ENCODE measurements around the gene OTUB1. TPM values are rescaled to one million over a fixed set of nuclear protein-coding genes. Genes with fewer than 3 reads are reported as not detected.

Gene OTUB1
- total and polyA plus RNA-seq, 2 donors: 46.7 to 83.8 TPM

DNA sequence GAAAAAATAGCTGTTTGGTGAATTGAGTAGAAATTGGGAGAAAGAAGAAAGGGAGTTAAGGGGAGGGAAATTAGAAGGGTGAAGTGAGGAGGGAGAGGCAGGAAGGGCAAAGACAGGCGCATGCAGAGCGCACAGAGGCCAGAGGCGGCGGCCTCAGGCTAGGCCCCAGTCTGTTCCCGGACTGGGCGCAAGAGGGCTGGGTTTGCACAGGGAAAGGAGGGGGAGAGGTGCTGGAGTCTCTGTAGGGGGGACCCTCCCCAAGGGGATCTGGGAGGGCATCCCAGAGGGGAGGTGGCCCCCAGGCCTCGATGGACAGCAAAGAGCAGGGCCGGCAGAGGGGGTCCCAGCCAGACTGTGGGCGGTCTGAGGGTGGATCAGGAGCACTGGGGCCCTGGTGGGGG, 48.2 kb downstream of the OTUB1 start:
- no peak for DNase-seq (ENCODE audit: low read depth in 6 of 9, low spot score in 9 of 9)

DNA sequence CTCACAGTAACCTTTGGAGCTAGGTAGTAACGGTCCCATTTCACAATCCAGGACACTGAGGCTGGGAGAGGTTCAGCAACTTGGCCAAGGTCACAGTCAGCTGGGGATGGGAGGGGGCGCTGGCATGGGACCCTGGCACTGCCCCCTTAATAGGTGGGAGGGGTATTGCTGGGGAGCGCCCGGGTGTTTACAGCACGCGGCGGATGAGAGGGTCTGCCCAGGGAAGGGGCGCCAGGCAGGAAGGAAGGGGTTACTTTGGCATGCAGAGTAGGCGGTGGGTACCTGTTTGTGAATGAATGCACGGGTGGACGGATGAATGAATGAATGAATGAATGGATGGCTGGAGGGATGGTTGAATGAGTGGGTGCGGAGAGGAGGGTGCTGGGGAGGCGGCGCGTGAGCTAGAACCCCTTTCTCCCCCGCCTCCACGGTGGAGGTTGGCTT, 48.9 kb downstream of the OTUB1 start:
- H3K36me3 ChIP-seq (ENCODE audit: control insufficient read depth in 2 of 2, insufficient read depth in 2 of 2, low read length in 1 of 2): no peaks in the 10 kb centered on the region
- peaks cover 53 to 84% of the 10 kb centered on the region in 2 donors for H3K27me3 ChIP-seq (ENCODE audit: control insufficient read depth in 2 of 2, insufficient read depth in 1 of 2, low read length in 1 of 2)
- 11% methylated on average over 17 of the region's 17 CpGs for WGBS
- no peak overlapping the region for H3K27ac ChIP-seq (ENCODE audit: low read depth in 1 of 2, low read length in 1 of 2)
- H3K9me3 ChIP-seq (ENCODE audit: control insufficient read depth in 2 of 2, insufficient read depth in 1 of 2, low read length in 1 of 2): peaks cover 0 to 9% of the 10 kb centered on the region in 2 donors
- no peak overlapping the region for H3K4me3 ChIP-seq (ENCODE audit: low read length in 2 of 2)
- H3K4me1 ChIP-seq (ENCODE audit: control insufficient read depth in 2 of 2, insufficient read depth in 2 of 2, low read length in 2 of 2): peaks cover 0 to 17% of the 10 kb centered on the region in 2 donors
- no peak for DNase-seq (ENCODE audit: low read depth in 6 of 9, low spot score in 9 of 9)

More for the DNA sequence above, 48.2 kb downstream of the OTUB1 start:
- Histone ChIP-seq H3K9me3 (ENCODE audit: control insufficient read depth in 2 of 2, insufficient read depth in 1 of 2, low read length in 1 of 2) (peaks cover 0 to 9% of the 10 kb centered on the region in 2 donors), H3K27me3 (ENCODE audit: control insufficient read depth in 2 of 2, insufficient read depth in 1 of 2, low read length in 1 of 2) (peaks cover 53 to 83% of the 10 kb centered on the region in 2 donors), H3K27ac (ENCODE audit: low read depth in 1 of 2, low read length in 1 of 2) (no peak overlapping the region), H3K4me3 (ENCODE audit: low read length in 2 of 2) (no peak overlapping the region), H3K4me1 (ENCODE audit: control insufficient read depth in 2 of 2, insufficient read depth in 2 of 2, low read length in 2 of 2) (peaks cover 0 to 17% of the 10 kb centered on the region in 2 donors), H3K36me3 (ENCODE audit: control insufficient read depth in 2 of 2, insufficient read depth in 2 of 2, low read length in 1 of 2) (no peaks in the 10 kb centered on the region)
- 61% methylated on average over 9 of the region's 9 CpGs for WGBS

DNA sequence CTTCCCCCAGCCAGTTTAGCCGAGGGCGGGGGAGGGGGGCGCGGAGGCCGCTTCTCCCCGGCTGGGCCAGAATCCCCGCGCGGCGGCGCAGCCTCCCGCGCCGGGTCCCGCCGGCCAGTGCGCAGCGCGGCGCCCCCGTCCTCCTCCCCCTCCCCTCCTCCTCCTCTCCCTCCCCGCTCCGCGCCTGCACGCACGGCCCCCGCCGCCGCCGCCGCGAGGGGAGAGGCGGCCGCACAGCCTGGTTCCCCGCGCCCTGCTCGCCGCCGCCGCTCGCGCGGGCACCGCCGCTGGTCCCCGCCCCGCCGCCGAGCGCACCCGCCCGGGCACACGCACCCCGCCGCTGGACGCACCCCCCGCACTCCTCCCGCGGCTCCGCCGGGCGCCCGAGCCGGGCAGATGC, 49.3 kb downstream of the OTUB1 start, which contains the start of gene FLRT1:
FLRT1 (plus strand) TSS at position 356 of the 400 bp plus-strand sequence. CDS start 80,337 bp downstream, outside the sequence.
- no peak for DNase-seq (ENCODE audit: low read depth in 6 of 9, low spot score in 9 of 9)
- Histone ChIP-seq H3K9me3 (ENCODE audit: control insufficient read depth in 2 of 2, insufficient read depth in 1 of 2, low read length in 1 of 2) (peaks cover 0 to 9% of the 10 kb centered on the region in 2 donors), H3K4me3 (ENCODE audit: low read length in 2 of 2) (peak within 1 kb of the TSS in 1 of 2 donors; percentile 25), H3K27ac (ENCODE audit: low read depth in 1 of 2, low read length in 1 of 2) (no peak within 1 kb of the TSS), H3K27me3 (ENCODE audit: control insufficient read depth in 2 of 2, insufficient read depth in 1 of 2, low read length in 1 of 2) (peaks cover 53 to 89% of the 10 kb centered on the region in 2 donors), H3K36me3 (ENCODE audit: control insufficient read depth in 2 of 2, insufficient read depth in 2 of 2, low read length in 1 of 2) (no peaks in the 10 kb centered on the region), H3K4me1 (ENCODE audit: control insufficient read depth in 2 of 2, insufficient read depth in 2 of 2, low read length in 2 of 2) (peaks cover 0 to 17% of the 10 kb centered on the region in 2 donors)
- WGBS: under 1% methylated on average over 53 of the region's 64 CpGs

DNA sequence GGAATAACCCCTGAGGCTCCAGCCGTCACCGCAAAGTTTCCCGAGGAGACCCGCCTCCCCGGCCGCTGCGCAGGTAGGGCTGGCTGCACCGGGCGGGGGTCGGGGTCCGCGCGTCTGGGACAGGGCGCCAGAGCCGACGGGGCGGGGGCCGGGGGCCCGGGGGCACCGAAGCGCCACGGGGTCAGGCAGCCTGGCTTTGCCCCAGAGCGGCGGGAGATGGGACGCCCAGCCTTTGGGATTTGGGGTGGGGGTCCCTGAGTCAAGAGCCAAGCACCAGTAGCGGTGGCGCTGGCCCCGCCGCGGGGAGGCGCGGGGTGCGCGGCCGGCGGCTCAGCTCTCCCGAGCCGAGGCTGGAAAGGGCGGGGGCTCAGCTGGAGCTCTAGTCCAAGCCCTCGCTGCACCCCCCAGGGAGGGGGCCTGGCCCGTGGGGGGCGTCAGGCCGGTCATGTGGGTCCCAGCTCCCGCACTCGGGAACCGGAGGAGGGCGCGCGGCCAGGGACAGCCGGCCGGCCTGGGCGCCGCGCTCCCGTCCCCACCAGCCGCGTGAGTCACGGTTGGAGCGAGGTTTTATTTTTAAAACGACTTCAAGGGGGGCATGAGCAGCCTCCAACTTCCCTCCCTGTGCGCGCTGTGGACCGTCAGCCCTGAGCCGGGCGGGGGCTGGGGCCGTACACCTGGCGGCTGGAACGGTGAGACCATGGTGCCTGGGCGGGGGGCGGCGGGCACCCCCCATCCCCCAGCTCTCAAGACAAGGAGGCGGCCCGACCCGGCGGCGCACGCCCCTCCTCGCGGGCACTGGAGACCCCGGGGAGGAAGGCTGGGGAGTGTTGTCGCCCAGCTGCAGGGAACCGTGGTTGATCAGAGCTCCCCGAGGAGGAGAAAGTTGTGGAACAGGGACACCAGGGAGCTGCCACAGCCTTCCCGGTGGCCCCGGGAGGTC, 50.1 kb downstream of the OTUB1 start:
- no peak overlapping the region for H3K27ac ChIP-seq (ENCODE audit: low read depth in 1 of 2, low read length in 1 of 2)
- 2% methylated on average over 85 of the region's 85 CpGs for WGBS
- DNase-seq (ENCODE audit: low read depth in 6 of 9, low spot score in 9 of 9): peak in 1 of 9 donors; percentile 15

DNA sequence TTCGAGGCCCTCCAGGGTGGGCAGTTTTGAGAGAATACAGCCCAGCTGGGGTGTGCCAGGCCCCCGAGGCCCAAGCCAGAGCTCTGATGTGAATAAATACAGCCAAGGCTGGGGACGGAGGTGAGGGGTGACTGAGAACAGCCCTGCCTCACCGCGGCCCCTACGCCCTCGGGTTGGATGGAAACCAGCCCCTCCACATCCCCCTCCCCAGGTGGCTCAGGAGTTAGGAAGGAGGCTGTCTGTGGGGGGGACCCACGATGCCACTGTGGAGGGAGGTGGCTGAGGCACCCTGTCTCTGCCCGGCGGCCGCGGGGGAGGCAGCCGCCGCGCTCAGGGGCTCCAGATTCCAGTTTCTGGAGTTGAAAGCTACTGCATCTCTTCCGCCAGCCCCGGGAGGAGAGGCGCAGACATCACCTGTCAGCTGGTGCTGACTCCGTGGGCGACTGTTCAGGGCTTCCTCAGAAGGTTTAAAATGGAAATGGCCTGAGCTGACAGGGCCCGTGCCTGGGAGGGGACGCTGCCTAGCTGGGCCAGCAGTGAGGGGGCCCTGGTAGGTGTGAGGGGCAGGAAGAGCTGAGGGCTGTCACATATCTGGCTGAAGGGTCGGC, 50.9 kb downstream of the OTUB1 start:
- H3K27me3 ChIP-seq (ENCODE audit: control insufficient read depth in 2 of 2, insufficient read depth in 1 of 2, low read length in 1 of 2): peaks cover 50 to 87% of the 10 kb centered on the region in 2 donors
- no peak overlapping the region for H3K27ac ChIP-seq (ENCODE audit: low read depth in 1 of 2, low read length in 1 of 2)
- H3K9me3 ChIP-seq (ENCODE audit: control insufficient read depth in 2 of 2, insufficient read depth in 1 of 2, low read length in 1 of 2): peaks cover 0 to 9% of the 10 kb centered on the region in 2 donors
- peak in 1 of 9 donors; percentile 20 for DNase-seq (ENCODE audit: low read depth in 6 of 9, low spot score in 9 of 9)
- 32% methylated on average over 23 of the region's 23 CpGs for WGBS
- H3K36me3 ChIP-seq (ENCODE audit: control insufficient read depth in 2 of 2, insufficient read depth in 2 of 2, low read length in 1 of 2): no peaks in the 10 kb centered on the region
- peaks cover 0 to 17% of the 10 kb centered on the region in 2 donors for H3K4me1 ChIP-seq (ENCODE audit: control insufficient read depth in 2 of 2, insufficient read depth in 2 of 2, low read length in 2 of 2)
- no peak overlapping the region for H3K4me3 ChIP-seq (ENCODE audit: low read length in 2 of 2)

More for the DNA sequence above, 50.1 kb downstream of the OTUB1 start:
- H3K36me3 ChIP-seq (ENCODE audit: control insufficient read depth in 2 of 2, insufficient read depth in 2 of 2, low read length in 1 of 2): no peaks in the 10 kb centered on the region
- H3K27me3 ChIP-seq (ENCODE audit: control insufficient read depth in 2 of 2, insufficient read depth in 1 of 2, low read length in 1 of 2): peaks cover 50 to 88% of the 10 kb centered on the region in 2 donors
- H3K4me1 ChIP-seq (ENCODE audit: control insufficient read depth in 2 of 2, insufficient read depth in 2 of 2, low read length in 2 of 2): peaks cover 0 to 17% of the 10 kb centered on the region in 2 donors
- peak overlapping the region in 1 of 2 donors; percentile 25 for H3K4me3 ChIP-seq (ENCODE audit: low read length in 2 of 2)
- peaks cover 0 to 9% of the 10 kb centered on the region in 2 donors for H3K9me3 ChIP-seq (ENCODE audit: control insufficient read depth in 2 of 2, insufficient read depth in 1 of 2, low read length in 1 of 2)

DNA sequence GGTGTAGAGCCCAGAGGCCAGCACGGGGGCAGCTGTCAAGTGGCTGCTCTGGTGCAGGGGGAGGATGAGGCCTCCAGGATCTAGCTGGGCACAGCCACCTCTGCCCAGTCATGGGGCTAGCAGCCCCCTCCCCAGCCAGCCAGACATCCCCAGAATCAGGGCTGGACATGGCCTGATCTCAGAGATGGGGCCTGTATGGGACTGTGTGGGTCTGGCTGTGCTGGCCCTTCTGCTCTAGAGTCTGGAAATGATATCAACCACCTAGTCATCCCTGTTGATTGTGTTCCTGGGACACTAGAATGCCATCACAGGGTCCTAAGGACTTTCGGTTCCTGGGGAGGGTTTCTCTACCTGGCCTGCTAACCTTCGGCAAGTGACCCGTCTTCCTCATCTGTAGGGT, 52.3 kb downstream of the OTUB1 start:
- no peak for DNase-seq (ENCODE audit: low read depth in 6 of 9, low spot score in 9 of 9)
- Histone ChIP-seq H3K4me1 (ENCODE audit: control insufficient read depth in 2 of 2, insufficient read depth in 2 of 2, low read length in 2 of 2) (peaks cover 0 to 17% of the 10 kb centered on the region in 2 donors), H3K36me3 (ENCODE audit: control insufficient read depth in 2 of 2, insufficient read depth in 2 of 2, low read length in 1 of 2) (no peaks in the 10 kb centered on the region), H3K4me3 (ENCODE audit: low read length in 2 of 2) (no peak overlapping the region), H3K27me3 (ENCODE audit: control insufficient read depth in 2 of 2, insufficient read depth in 1 of 2, low read length in 1 of 2) (peaks cover 50 to 75% of the 10 kb centered on the region in 2 donors), H3K27ac (ENCODE audit: low read depth in 1 of 2, low read length in 1 of 2) (no peak overlapping the region), H3K9me3 (ENCODE audit: control insufficient read depth in 2 of 2, insufficient read depth in 1 of 2, low read length in 1 of 2) (peaks cover 0 to 9% of the 10 kb centered on the region in 2 donors)
- 98% methylated on average over 4 of the region's 4 CpGs for WGBS

DNA sequence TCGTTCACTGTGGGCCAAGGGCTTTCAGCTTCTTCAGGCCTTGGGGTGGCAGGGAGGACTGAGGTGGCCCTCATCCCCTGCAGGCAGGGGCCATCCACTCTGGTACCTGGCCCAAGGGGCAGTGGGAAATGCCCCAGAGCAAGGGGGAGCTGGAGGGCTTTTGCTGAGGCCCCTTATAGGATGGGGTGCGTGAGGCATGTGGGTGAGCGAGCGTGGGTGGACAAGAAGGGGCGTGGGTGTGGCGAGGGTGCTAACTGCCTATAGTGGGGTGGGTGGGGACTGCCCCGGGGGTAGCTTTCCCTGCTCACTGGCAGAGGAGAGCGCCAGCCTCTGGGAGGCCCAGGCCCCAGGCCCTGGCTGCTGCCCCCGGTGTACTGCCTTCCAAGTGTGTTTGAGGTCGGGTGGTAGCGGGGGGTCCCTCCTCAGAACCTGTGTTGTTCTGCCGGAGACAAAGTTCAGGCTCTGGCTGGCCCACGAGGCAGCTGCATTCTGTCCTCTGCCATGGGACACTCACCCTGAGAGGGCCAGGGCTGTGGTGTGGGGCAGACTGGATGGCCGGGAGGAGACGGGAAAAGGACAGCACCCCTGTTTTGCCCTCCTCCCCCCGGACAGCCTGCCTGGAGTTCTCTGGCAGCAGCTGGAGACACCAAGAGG, 52.9 kb downstream of the OTUB1 start:
- Histone ChIP-seq H3K4me3 (ENCODE audit: low read length in 2 of 2) (no peak overlapping the region), H3K36me3 (ENCODE audit: control insufficient read depth in 2 of 2, insufficient read depth in 2 of 2, low read length in 1 of 2) (no peaks in the 10 kb centered on the region), H3K4me1 (ENCODE audit: control insufficient read depth in 2 of 2, insufficient read depth in 2 of 2, low read length in 2 of 2) (peaks cover 0 to 17% of the 10 kb centered on the region in 2 donors), H3K9me3 (ENCODE audit: control insufficient read depth in 2 of 2, insufficient read depth in 1 of 2, low read length in 1 of 2) (peaks cover 0 to 9% of the 10 kb centered on the region in 2 donors), H3K27me3 (ENCODE audit: control insufficient read depth in 2 of 2, insufficient read depth in 1 of 2, low read length in 1 of 2) (peaks cover 47 to 69% of the 10 kb centered on the region in 2 donors), H3K27ac (ENCODE audit: low read depth in 1 of 2, low read length in 1 of 2) (no peak overlapping the region)
- no peak for DNase-seq (ENCODE audit: low read depth in 6 of 9, low spot score in 9 of 9)
- 94% methylated on average over 16 of the region's 16 CpGs for WGBS

DNA sequence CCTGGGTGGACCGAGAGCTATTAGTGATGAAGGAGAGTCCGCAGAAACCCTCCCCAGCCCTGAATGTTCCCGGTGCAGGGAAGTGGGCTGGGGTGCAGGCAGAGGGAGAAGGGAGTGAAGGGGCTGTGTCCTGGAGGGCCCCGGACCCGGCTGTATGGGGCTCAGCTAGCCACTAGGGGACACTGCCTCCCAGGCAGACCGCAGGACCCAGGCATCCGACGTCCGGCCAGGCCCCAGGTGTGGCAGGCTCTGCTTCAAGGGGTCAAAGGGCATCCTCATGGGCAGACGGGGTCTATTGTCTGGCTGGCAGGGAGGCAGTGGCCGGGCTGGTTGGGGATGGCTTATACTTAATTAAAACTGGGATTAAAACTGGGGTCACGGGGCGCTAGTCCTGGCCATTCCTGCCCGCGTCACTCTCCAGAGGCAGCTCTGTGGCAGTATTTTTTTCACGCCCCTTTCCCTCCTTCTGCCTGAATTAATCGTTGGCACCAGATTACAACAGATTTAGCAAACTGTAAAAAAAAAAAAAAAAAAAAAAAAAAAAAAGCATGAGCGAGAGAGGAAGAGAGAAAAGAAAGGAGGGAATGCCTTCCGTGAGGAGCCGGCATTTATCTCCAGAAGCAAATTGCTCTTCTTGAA, 54.6 kb downstream of the OTUB1 start:
- H3K9me3 ChIP-seq (ENCODE audit: control insufficient read depth in 2 of 2, insufficient read depth in 1 of 2, low read length in 1 of 2): peaks cover 0 to 5% of the 10 kb centered on the region in 2 donors
- H3K27me3 ChIP-seq (ENCODE audit: control insufficient read depth in 2 of 2, insufficient read depth in 1 of 2, low read length in 1 of 2): peaks cover 33 to 56% of the 10 kb centered on the region in 2 donors
- no peak overlapping the region for H3K27ac ChIP-seq (ENCODE audit: low read depth in 1 of 2, low read length in 1 of 2)
- 83% methylated on average over 20 of the region's 20 CpGs for WGBS
- H3K4me3 ChIP-seq (ENCODE audit: low read length in 2 of 2): no peak overlapping the region
- H3K4me1 ChIP-seq (ENCODE audit: control insufficient read depth in 2 of 2, insufficient read depth in 2 of 2, low read length in 2 of 2): peaks cover 0 to 9% of the 10 kb centered on the region in 2 donors
- H3K36me3 ChIP-seq (ENCODE audit: control insufficient read depth in 2 of 2, insufficient read depth in 2 of 2, low read length in 1 of 2): no peaks in the 10 kb centered on the region
- DNase-seq (ENCODE audit: low read depth in 6 of 9, low spot score in 9 of 9): no peak
